GM19438 (cell line): ENCODE data around the gene PDE4D.
"Not testable (repeated sequence)": the region's sequence is repeated elsewhere in the genome, so short reads cannot be mapped to it uniquely, and the experiment has no call there.

Source experiments
- ATAC-seq: cut with Tn5 transposase; IDR thresholded peaks from one replicate; pipeline ENCODE4 v1.9.1; 2021; ENCODE audit warnings: low read depth; ENCODE audit not compliant: unreplicated experiment

Gene PDE4D

DNA sequence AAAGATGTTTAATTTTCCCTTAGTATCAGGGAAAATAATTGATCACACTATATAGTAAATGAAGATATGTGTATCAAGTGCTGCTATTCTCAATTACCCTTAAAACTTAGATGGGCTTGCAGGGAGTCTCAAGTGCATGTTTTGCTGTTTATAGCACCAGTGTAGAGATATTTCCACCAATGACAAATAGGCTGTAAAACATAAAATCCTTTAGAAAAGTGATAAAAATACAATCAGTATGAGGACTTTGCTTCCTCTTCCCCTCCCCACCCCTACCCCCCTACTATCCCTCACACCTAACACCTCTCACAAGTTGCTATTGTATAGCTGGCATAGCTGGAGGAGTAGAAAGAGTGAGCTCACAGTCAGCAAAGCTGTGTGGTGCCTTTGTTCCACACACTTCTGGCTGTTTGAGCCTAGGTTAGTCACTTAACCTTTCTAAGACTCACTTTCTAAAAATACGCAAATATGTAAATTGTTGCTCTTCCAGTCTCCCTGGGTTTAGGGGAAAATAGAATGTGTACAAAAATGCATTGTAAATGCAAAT lies 93.1 kb downstream of the PDE4D start:
- ATAC-seq = no peak

- peak; percentile 49 for ATAC-seq
Measured at GRCh38 chr5:59799668-59800346, 93.7 kb downstream of the PDE4D start.

GRCh38 chr5:59798862-59799667 lies 94.5 kb downstream of the PDE4D start:
- peak; percentile 77 for ATAC-seq

DNA sequence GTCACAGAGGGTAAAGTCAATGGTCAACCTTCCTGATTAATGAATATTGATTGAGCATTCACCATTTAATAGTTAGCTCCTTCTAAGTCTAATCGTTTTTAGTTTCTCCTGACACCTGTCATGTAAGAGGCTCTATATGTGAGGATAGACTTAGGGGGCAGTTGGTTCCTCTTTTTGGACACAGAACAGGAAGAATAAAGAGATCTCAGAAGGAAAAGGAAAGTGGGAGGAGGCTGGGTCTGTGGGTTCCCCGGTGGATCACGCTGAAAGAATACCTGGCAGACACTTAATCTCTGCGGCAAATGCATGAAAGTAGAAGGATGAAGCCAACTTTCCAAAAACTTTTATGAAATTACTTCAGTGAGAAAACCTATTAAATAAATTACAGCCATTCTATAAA lies 98.4 kb downstream of the PDE4D start:
- ATAC-seq = no peak

GRCh38 chr5:59792983-59793585 lies 100.4 kb downstream of the PDE4D start:
- no peak for ATAC-seq

DNA sequence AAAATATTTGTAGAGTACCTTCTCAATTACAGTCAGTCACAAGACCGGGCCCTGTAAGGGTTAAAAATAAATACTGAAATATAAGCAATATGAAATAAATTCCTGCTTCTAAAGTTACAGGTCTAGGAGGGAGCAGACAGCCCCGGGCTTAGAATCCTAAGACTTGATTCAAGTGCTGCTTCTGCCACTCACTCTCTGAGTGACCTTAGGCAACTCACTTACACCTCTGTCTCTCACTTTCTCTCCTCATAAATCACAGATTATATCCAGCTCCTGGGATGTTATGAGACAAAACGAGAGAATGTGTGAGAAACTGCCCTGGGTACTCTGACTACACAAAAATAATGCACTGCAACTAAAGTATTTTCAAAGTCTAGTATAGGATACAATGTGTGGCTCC lies 101.9 kb downstream of the PDE4D start:
- ATAC-seq = no peak

DNA sequence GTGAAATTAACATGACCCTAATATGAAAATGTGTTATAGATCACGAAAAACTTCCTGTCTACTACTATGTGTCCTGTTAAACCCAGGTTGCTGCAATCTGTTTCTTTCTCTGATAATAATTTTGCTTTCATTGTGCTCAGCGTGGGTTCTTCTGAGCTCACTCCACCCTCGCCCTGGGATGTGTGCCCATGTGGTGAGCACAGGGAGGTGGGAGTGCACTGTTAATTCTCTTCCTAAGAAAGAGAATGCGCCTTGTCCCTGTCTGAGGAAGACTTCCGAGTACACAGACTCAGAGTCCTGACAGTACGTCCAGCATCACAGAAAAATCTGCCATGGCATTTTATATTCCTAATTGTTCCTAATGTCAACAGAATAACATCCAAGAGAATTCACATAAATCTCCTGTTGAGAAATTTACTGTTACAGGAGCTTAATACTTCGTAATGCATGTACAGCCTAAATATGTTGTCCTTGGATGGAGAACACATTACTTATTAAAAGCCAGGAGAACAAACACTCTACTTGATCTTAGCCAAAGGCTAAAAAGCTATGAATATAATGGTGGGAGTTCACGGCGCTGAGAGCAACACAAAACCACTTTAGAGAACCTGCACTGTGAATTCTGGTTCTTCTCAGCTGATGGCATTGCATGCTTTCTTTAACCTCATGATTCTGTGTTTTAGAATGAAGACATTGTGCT lies 102.6 kb downstream of the PDE4D start:
- ATAC-seq = no peak

GRCh38 chr5:59790376-59790775 lies 103.2 kb downstream of the PDE4D start:
- peak; percentile 83 for ATAC-seq

GRCh38 chr5:59789894-59790293 lies 103.6 kb downstream of the PDE4D start:
- no peak for ATAC-seq

DNA sequence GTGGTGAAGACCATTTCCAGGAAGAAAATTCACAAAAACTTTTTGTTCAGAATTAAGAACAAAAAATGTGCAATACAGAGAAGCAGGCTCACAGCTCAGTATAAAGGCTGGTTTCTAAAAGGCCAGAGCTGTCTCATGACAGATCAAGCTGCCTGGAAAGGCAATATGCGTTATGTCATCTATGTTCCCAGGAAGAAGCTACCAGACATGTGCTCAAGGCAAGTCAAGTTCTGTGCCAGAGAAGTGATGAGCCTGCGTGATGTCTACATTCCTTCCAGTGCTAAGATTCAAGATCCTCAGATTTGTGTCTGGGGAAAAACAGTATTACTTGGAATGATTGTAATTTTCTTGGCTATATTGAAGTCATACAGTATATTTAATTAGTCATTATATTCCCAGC lies 104.3 kb downstream of the PDE4D start:
- ATAC-seq = no peak

- ATAC-seq = no peak
Measured at GRCh38 chr5:59786334-59786805, 107.2 kb downstream of the PDE4D start.

DNA sequence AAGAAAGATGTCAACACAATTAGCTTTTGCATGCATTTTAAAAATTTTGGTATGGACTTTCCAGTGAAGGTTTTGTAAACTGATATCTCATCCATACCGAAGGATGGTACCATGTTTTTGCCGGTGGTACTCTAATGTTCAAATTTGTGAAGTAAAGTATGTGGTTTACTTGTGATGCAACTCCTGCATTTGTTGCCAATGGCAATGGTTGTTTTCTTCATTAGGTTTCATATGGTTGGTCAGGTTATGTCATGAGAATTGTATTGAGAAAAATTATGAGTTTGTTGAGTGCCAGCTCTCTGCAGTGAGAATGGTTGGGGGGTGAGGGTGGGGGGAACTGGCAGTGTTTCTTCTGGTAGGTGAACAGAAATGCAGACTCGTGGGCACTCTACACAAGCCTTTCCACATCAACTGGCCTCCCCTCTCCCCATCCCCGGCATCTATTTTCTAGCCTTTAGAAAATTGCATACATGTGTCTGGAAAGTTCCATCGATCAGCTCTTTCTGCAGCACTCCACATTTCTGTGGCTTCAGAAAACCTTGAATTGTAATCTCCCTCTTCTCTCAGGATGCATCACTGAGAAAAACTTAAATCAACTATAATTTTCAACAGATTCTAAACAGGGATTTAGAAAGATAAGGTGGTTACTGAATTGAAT lies 107.7 kb downstream of the PDE4D start:
- no peak for ATAC-seq

GRCh38 chr5:59784708-59785107 lies 108.8 kb downstream of the PDE4D start:
- not testable (repeated sequence) for ATAC-seq

- ATAC-seq = no peak
Measured at GRCh38 chr5:59783264-59783663, 110.3 kb downstream of the PDE4D start.

DNA sequence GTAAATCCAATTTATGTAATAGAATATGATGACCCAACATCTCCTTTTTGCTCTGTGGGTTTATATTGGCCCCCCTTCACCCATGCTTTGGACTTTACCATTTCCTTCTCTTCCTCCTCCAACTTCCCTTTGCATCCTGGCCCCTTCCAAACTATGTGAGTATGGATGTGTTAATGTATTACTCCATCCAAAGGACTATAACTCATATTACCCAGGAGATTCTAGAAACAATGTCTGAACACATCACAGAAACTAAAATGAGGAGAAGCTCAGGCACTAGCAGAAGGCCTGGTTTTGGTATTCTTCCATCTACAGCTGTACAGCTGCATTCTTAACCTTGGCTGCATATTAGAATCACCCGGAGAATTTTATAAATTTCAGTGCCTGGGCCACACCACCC lies 110.7 kb downstream of the PDE4D start:
- no peak for ATAC-seq

- ATAC-seq = no peak
Measured at GRCh38 chr5:59779453-59779852, 114.1 kb downstream of the PDE4D start.

- no peak for ATAC-seq
Measured at GRCh38 chr5:59777028-59777427, 116.5 kb downstream of the PDE4D start.

DNA sequence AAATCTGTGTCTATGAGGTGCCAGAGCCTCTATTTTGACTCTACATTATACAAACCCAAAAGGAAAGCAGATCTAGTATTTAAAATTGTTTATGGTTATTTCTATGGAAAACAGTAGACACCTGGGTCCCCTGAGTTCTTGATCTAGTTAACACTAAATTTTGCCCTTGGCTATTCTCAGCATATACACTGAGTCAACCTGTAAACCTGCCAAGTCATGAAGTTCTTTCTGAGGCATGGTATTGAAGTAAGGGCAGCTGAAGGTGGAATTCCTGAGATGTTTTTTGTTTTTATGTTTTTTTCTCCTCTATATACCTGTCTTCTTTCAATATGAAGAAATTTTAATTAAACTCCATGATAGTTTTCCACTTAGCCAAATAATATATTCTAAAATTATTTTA lies 120.2 kb downstream of the PDE4D start:
- no peak for ATAC-seq

DNA sequence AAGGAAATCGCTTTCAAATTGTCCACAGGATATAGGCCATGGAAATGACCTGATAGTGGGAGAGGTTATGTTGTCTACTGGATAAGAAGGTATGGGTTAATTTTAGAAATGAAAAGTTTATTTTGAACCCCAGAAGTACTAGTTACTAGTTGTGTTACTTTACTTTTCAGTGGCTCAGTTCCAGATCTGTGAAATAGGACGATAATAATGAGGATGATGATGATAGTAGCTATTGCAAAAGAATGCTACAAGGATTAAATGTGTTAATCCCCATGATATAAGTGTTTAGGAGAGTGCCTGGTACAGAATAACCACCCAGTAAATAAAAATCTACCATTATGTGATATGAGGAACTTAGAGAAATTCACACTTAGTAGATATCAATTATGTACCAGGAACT lies 120.8 kb downstream of the PDE4D start:
- ATAC-seq = no peak

DNA sequence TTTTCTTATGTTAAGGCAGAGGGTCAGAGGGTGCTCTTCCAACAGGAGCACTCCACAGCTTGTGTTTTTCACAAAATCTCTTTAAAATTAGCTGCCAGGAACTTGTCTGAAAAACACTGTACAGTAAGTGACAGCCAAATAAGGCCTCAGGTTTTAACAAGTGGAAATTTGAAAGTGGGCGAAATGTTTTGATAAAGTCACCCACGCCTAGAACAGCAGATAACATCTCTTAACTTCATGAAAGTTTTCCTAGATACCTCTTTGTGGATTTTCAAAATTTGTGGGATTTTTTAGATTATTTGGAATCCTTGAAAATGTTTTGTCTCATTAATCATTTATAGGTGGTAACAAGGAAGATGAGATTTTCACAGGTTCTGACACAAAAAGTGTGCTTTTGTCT lies 121.3 kb downstream of the PDE4D start:
- no peak for ATAC-seq
